KMS-11 (cell line): ENCODE data around the gene NELL2.

Experiments used
- H2AFZ ChIP-seq: fragments of 200-600 bp; sonication (generic); 2 replicates; pipeline ENCODE4 v1.6.1; 2016; ENCODE audit warnings: antibody characterized with exemption, mixed run types, low read depth
- H3K27ac ChIP-seq: fragments of 200-600 bp; sonication (generic); 2 replicates; pipeline ENCODE4 v1.6.1; 2016; ENCODE audit warnings: mild to moderate bottlenecking, mixed run types
- H3K27me3 ChIP-seq: fragments of 200-600 bp; sonication (generic); 2 replicates; pipeline ENCODE4 v1.6.1; 2017; ENCODE audit warnings: mild to moderate bottlenecking, low read depth, mixed run types, moderate library complexity; ENCODE audit not compliant: insufficient read depth
- H3K36me3 ChIP-seq: fragments of 200-600 bp; sonication (generic); 2 replicates; pipeline ENCODE4 v1.6.1; 2017; ENCODE audit warnings: mild to moderate bottlenecking, mixed run types; ENCODE audit not compliant: insufficient read depth
- H3K4me1 ChIP-seq: fragments of 200-600 bp; sonication (generic); 2 replicates; pipeline ENCODE4 v1.6.1; 2016; ENCODE audit warnings: mild to moderate bottlenecking, low read depth, mixed run types; ENCODE audit not compliant: poor library complexity, severe bottlenecking
- H3K4me2 ChIP-seq: fragments of 200-600 bp; sonication (generic); 2 replicates; pipeline ENCODE4 v1.7.0; 2016; ENCODE audit warnings: mild to moderate bottlenecking, mixed run types
- H3K4me3 ChIP-seq: fragments of 200-600 bp; sonication (generic); IDR thresholded peaks from 2 replicates; pipeline ENCODE4 v1.6.1; 2017; ENCODE audit warnings: low read depth, low read length, mixed read lengths; ENCODE audit not compliant: insufficient read depth
- H3K79me2 ChIP-seq: fragments of 200-600 bp; sonication (generic); 2 replicates; pipeline ENCODE4 v1.6.1; 2016; ENCODE audit warnings: low read depth, mixed run types; ENCODE audit not compliant: insufficient read depth
- H3K9ac ChIP-seq: fragments of 200-600 bp; sonication (generic); 2 replicates; pipeline ENCODE4 v1.6.1; 2016; ENCODE audit warnings: mild to moderate bottlenecking, mixed run types
- H4K20me1 ChIP-seq: fragments of 200-600 bp; sonication (generic); 2 replicates; pipeline ENCODE4 v1.6.1; 2016; ENCODE audit warnings: mild to moderate bottlenecking, mixed run types; ENCODE audit not compliant: insufficient read depth
- TF ChIP-seq, protein P1 (sequence below): fragments of 200-600 bp; sonication (generic); conservative IDR thresholded peaks from 2 replicates; pipeline ENCODE4 v1.6.1; 2017; ENCODE audit warnings: low read depth, mild to moderate bottlenecking, antibody characterized with exemption, low read length, moderate library complexity, mixed read lengths

NELL2 gene

GRCh38 chr12:44873898-44874297, 2.2 kb downstream of the NELL2 start:
- Histone ChIP-seq H3K27ac (no peak overlapping the region), H4K20me1 (no peaks in the 10 kb centered on the region), H2AFZ (no peak overlapping the region), H3K27me3 (no peaks in the 10 kb centered on the region; the same call in 1 of the 2 replicates), H3K36me3 (no peaks in the 10 kb centered on the region), H3K4me2 (no peak overlapping the region), H3K4me3 (no peak overlapping the region), H3K79me2 (no peaks in the 10 kb centered on the region), H3K4me1 (no peaks in the 10 kb centered on the region), H3K9ac (no peak overlapping the region)
- TF ChIP-seq, protein P1, sequence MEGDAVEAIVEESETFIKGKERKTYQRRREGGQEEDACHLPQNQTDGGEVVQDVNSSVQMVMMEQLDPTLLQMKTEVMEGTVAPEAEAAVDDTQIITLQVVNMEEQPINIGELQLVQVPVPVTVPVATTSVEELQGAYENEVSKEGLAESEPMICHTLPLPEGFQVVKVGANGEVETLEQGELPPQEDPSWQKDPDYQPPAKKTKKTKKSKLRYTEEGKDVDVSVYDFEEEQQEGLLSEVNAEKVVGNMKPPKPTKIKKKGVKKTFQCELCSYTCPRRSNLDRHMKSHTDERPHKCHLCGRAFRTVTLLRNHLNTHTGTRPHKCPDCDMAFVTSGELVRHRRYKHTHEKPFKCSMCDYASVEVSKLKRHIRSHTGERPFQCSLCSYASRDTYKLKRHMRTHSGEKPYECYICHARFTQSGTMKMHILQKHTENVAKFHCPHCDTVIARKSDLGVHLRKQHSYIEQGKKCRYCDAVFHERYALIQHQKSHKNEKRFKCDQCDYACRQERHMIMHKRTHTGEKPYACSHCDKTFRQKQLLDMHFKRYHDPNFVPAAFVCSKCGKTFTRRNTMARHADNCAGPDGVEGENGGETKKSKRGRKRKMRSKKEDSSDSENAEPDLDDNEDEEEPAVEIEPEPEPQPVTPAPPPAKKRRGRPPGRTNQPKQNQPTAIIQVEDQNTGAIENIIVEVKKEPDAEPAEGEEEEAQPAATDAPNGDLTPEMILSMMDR = no peak

- Histone ChIP-seq H3K27ac (no peak overlapping the region), H3K4me1 (no peaks in the 10 kb centered on the region), H3K4me2 (no peak overlapping the region), H3K9ac (no peak overlapping the region), H3K27me3 (no peaks in the 10 kb centered on the region; the same call in 1 of the 2 replicates), H3K4me3 (no peak overlapping the region), H2AFZ (no peak overlapping the region), H4K20me1 (no peaks in the 10 kb centered on the region), H3K36me3 (no peaks in the 10 kb centered on the region), H3K79me2 (no peaks in the 10 kb centered on the region)
- TF ChIP-seq, protein P1 = no peak
Measured at GRCh38 chr12:44869503-44869902, 6.6 kb downstream of the NELL2 start.

- no peak overlapping the region for H3K4me2 ChIP-seq
- H2AFZ ChIP-seq = no peak overlapping the region
- no peaks in the 10 kb centered on the region for H3K4me1 ChIP-seq
- H3K79me2 ChIP-seq = no peaks in the 10 kb centered on the region
- H3K36me3 ChIP-seq = no peaks in the 10 kb centered on the region
- H4K20me1 ChIP-seq = no peaks in the 10 kb centered on the region
- no peaks in the 10 kb centered on the region for H3K27me3 ChIP-seq
- H3K27ac ChIP-seq = no peak overlapping the region
- TF ChIP-seq, protein P1 = no peak
- no peak overlapping the region for H3K9ac ChIP-seq
- no peak overlapping the region for H3K4me3 ChIP-seq
Measured at GRCh38 chr12:44863867-44864266, 12.2 kb downstream of the NELL2 start.

DNA sequence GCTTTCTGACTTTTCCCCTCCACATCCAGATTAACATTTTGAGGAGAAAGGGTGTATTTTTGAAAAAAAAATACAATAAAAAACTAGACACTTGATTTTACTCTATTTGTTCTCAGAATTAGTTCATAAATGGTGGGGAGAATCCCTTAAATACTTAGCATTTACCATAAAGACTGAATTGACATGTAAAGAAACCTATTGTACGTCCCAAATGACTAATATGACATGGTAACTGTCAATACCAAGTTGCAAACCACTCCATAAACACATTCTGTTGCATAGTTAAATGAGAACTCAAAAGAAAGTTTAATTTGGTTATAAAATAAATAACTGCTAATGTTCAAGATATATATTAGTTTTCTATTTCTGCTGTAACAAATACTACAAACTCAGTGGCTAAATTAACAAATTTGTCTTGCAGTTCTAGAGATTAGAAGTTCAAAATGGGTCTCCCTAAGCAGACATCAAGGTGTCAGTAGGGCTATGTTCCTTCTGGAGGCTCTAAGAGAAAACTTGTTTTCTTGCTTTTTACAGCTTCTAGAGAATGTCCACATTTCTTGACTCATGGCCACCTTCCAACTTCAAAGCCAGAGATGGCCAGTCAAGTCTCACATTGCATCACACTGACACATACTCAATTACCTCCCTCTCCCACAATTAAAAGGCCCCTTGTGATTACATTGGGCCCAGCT, 16.0 kb downstream of the NELL2 start:
- no peaks in the 10 kb centered on the region for H3K27me3 ChIP-seq
- H4K20me1 ChIP-seq = no peaks in the 10 kb centered on the region
- H3K4me1 ChIP-seq = no peaks in the 10 kb centered on the region
- H3K4me3 ChIP-seq = no peak overlapping the region
- no peaks in the 10 kb centered on the region for H3K79me2 ChIP-seq
- H3K27ac ChIP-seq = no peak overlapping the region
- no peak overlapping the region for H3K9ac ChIP-seq
- no peak overlapping the region for H3K4me2 ChIP-seq
- H3K36me3 ChIP-seq = no peaks in the 10 kb centered on the region
- TF ChIP-seq, protein P1 = no peak
- no peak overlapping the region for H2AFZ ChIP-seq
